ENCODE measurements around the gene RAN.
"Not testable (repeated sequence)": the region's sequence is repeated elsewhere in the genome, so short reads cannot be mapped to it uniquely, and the experiment has no call there.

Gene RAN

GRCh38 chr12:130838951-130839769, 32.7 kb upstream of the RAN start, which contains the start of gene STX2:
TSS of gene STX2 (minus strand) at chr12:130839250. CDS start at chr12:130839099, 151 bp downstream.
- peak; percentile 89 to 95 for DNase-seq
- TF ChIP-seq GATA1 (IDR thresholded peaks at IDR 0.05; ENCODE audit: low read depth, low read length), result no peak
- no peak for TF ChIP-seq POLR2A (IDR thresholded peaks at IDR 0.05; ENCODE audit: low read length)

GRCh38 chr12:130839770-130840404, 32.0 kb upstream of the RAN start:
- TF ChIP-seq GATA1 (IDR thresholded peaks at IDR 0.05; ENCODE audit: low read depth, low read length) (no peak), POLR2A (IDR thresholded peaks at IDR 0.05; ENCODE audit: low read length) (no peak)
- DNase-seq, result peak in 1 of 2 experiments; percentile 36

GRCh38 chr12:130846369-130846768, 25.5 kb upstream of the RAN start:
- no peak for TF ChIP-seq GATA1 (IDR thresholded peaks at IDR 0.05; ENCODE audit: low read depth, low read length)
- no peak for TF ChIP-seq POLR2A (IDR thresholded peaks at IDR 0.05; ENCODE audit: low read length)
- no peak for DNase-seq

GRCh38 chr12:130847112-130847511, 24.8 kb upstream of the RAN start:
- DNase-seq, result no peak
- TF ChIP-seq GATA1 (IDR thresholded peaks at IDR 0.05; ENCODE audit: low read depth, low read length) (no peak), POLR2A (IDR thresholded peaks at IDR 0.05; ENCODE audit: low read length) (no peak)

- DNase-seq, result not testable (repeated sequence)
These were observed 23.8 kb upstream of the RAN start for GRCh38 chr12:130848105-130848504.

- not testable (repeated sequence) for DNase-seq
These were observed 23.0 kb upstream of the RAN start for GRCh38 chr12:130848785-130849305.

- no peak for DNase-seq
- no peak for TF ChIP-seq POLR2A (IDR thresholded peaks at IDR 0.05; ENCODE audit: low read length)
- no peak for TF ChIP-seq GATA1 (IDR thresholded peaks at IDR 0.05; ENCODE audit: low read depth, low read length)
These were observed 22.1 kb upstream of the RAN start for GRCh38 chr12:130849561-130850417.

GRCh38 chr12:130850418-130851021, 21.3 kb upstream of the RAN start:
- TF ChIP-seq GATA1 (IDR thresholded peaks at IDR 0.05; ENCODE audit: low read depth, low read length), result no peak
- no peak for TF ChIP-seq POLR2A (IDR thresholded peaks at IDR 0.05; ENCODE audit: low read length)
- no peak for DNase-seq

GRCh38 chr12:130856088-130856487, 15.8 kb upstream of the RAN start:
- no peak for TF ChIP-seq GATA1 (IDR thresholded peaks at IDR 0.05; ENCODE audit: low read depth, low read length)
- no peak for TF ChIP-seq POLR2A (IDR thresholded peaks at IDR 0.05; ENCODE audit: low read length)
- no peak for DNase-seq

- no peak for DNase-seq
- TF ChIP-seq POLR2A (IDR thresholded peaks at IDR 0.05; ENCODE audit: low read length), result no peak
- TF ChIP-seq GATA1 (IDR thresholded peaks at IDR 0.05; ENCODE audit: low read depth, low read length), result no peak
These were observed 13.8 kb upstream of the RAN start for GRCh38 chr12:130858084-130858483.

GRCh38 chr12:130859161-130859560, 12.7 kb upstream of the RAN start:
- DNase-seq, result peak in 1 of 2 experiments; percentile 29
- TF ChIP-seq POLR2A (IDR thresholded peaks at IDR 0.05; ENCODE audit: low read length) (no peak), GATA1 (IDR thresholded peaks at IDR 0.05; ENCODE audit: low read depth, low read length) (no peak)

GRCh38 chr12:130860311-130860710, 11.6 kb upstream of the RAN start:
- DNase-seq, result no peak
- TF ChIP-seq POLR2A (IDR thresholded peaks at IDR 0.05; ENCODE audit: low read length), result no peak
- TF ChIP-seq GATA1 (IDR thresholded peaks at IDR 0.05; ENCODE audit: low read depth, low read length), result no peak

GRCh38 chr12:130862161-130862560, 9.7 kb upstream of the RAN start:
- no peak for DNase-seq
- TF ChIP-seq POLR2A (IDR thresholded peaks at IDR 0.05; ENCODE audit: low read length), result no peak
- TF ChIP-seq GATA1 (IDR thresholded peaks at IDR 0.05; ENCODE audit: low read depth, low read length), result no peak

GRCh38 chr12:130862771-130863170, 9.1 kb upstream of the RAN start:
- DNase-seq, result not testable (repeated sequence)
